Body of pancreas (tissue), 4 donors: ENCODE measurements around the gene DDX10. TPM values are rescaled to one million over a fixed set of nuclear protein-coding genes. Genes with fewer than 3 reads are reported as not detected.

Source experiments
- ATAC-seq: fragments of 150-250 bp; one replicate; pipeline ENCODE4 v1.9.1; 2016
- DNase-seq, 4 donors: peaks; one replicate each; pipeline ENCODE4 v3.0.0-alpha.2; 2019
- H3K27ac ChIP-seq, 4 donors: fragments of 200-600 bp; sonication (generic); 1 replicate in 3 of 4; 2 replicates in 1 of 4; pipeline versions ENCODE4 v1.5.1 to v1.6.1; 2016 to 2019; ENCODE audit warnings: mild to moderate bottlenecking in 1 of 4, mixed read lengths in 1 of 4, moderate library complexity in 1 of 4
- H3K27me3 ChIP-seq, 2 donors: fragments of 200-600 bp; sonication (generic); one replicate each; pipeline ENCODE4 v1.6.0; 2016; ENCODE audit warnings: mild to moderate bottlenecking in 1 of 2
- H3K36me3 ChIP-seq, 2 donors: fragments of 200-600 bp; sonication (generic); replicated peaks in 1 of 2; 2 replicates each; pipeline ENCODE4 v1.5.1; 2016; ENCODE audit warnings: low read depth in 2 of 2; ENCODE audit not compliant: insufficient read depth in 1 of 2
- H3K4me1 ChIP-seq: fragments of 200-600 bp; sonication (generic); one replicate; pipeline ENCODE4 v1.6.0; 2016
- H3K4me3 ChIP-seq, 2 donors: fragments of 200-600 bp; sonication (generic); 1 replicate in 1 of 2; 2 replicates in 1 of 2; pipeline ENCODE4 v1.5.1; 2016 to 2019
- H3K9me3 ChIP-seq, 3 donors: fragments of 200-600 bp; sonication (generic); 1 replicate in 2 of 3; 2 replicates in 1 of 3; pipeline ENCODE4 v1.5.1; 2016
- CTCF ChIP-seq, 7 experiments: fragments of 450-650 bp in 4 of 7; fragments of 200-600 bp in 3 of 7; sonication (generic) in 3 of 7; IDR thresholded peaks; one replicate each; pipeline ENCODE4 v1.5.1; 2016 to 2019; ENCODE audit warnings: antibody characterized with exemption in 7 of 7
- POLR2A ChIP-seq, 3 donors: fragments of 450-650 bp; IDR thresholded peaks; one replicate each; pipeline ENCODE4 v1.6.1; 2016; ENCODE audit warnings: antibody characterized with exemption in 3 of 3, mild to moderate bottlenecking in 2 of 3
- WGBS, 2 donors: methylation state at CpG; one replicate each; pipeline ENCODE4 v1.1.5; 2017; 5-methylcytosine and 5-hydroxymethylcytosine counted together
- intact Hi-C: fragments of 100-400 bp; cut with DNase I; formaldehyde crosslinking; loops from one replicate; pipeline ENCODE4 v1.15.1; 2023
- total RNA-seq, 2 donors: library from RNA; depleted of rRNA; stranded (reverse); fragments of >200 nt; gene quantifications; one replicate each; pipeline ENCODE4 v1.1.0, GENCODE V29; 2016

Gene DDX10
- total RNA-seq, 2 donors from 2014 or later = 11.7 to 18.5 TPM

GRCh38 chr11:108880510-108880909 lies 215.6 kb downstream of the DDX10 start:
- DNase-seq (no peak), ATAC-seq (no peak)
- H3K27ac ChIP-seq = no peak overlapping the region
- intact Hi-C loops = no loop called here
- no peaks in the 10 kb centered on the region for H3K36me3 ChIP-seq
- WGBS, 2 donors = 68 to 71% methylated on average over 5 of the region's 5 CpGs
- no peak overlapping the region for H3K4me3 ChIP-seq
- no peaks in the 10 kb centered on the region for H3K9me3 ChIP-seq
- no peaks in the 10 kb centered on the region for H3K4me1 ChIP-seq
- no peaks in the 10 kb centered on the region for H3K27me3 ChIP-seq
- TF ChIP-seq CTCF (IDR thresholded peaks at IDR 0.05) = no peak
- TF ChIP-seq POLR2A (IDR thresholded peaks at IDR 0.05) = no peak

- no peaks in the 10 kb centered on the region for H3K36me3 ChIP-seq
- no peak overlapping the region for H3K4me3 ChIP-seq
- no peak for DNase-seq
- no peak for ATAC-seq
- TF ChIP-seq POLR2A (IDR thresholded peaks at IDR 0.05) = no peak
- TF ChIP-seq CTCF (IDR thresholded peaks at IDR 0.05) = no peak
- no peaks in the 10 kb centered on the region for H3K4me1 ChIP-seq
- H3K9me3 ChIP-seq = no peaks in the 10 kb centered on the region
- H3K27me3 ChIP-seq = no peaks in the 10 kb centered on the region
- no peak overlapping the region for H3K27ac ChIP-seq
- intact Hi-C loops = no loop called here
Observed at GRCh38 chr11:108881131-108881530, 216.3 kb downstream of the DDX10 start.

GRCh38 chr11:108882211-108882831 lies 217.5 kb downstream of the DDX10 start:
- H3K4me3 ChIP-seq = no peak overlapping the region
- WGBS, 2 donors = 84 to 87% methylated on average over 5 of the region's 5 CpGs
- H3K4me1 ChIP-seq = no peaks in the 10 kb centered on the region
- no peaks in the 10 kb centered on the region for H3K27me3 ChIP-seq
- H3K36me3 ChIP-seq = no peaks in the 10 kb centered on the region
- no peak for DNase-seq
- H3K9me3 ChIP-seq = no peaks in the 10 kb centered on the region
- ATAC-seq = no peak
- intact Hi-C loops = no loop called here
- no peak overlapping the region for H3K27ac ChIP-seq
- TF ChIP-seq CTCF (IDR thresholded peaks at IDR 0.05) (no peak), POLR2A (IDR thresholded peaks at IDR 0.05) (no peak)

- no peak overlapping the region for H3K27ac ChIP-seq
- no peaks in the 10 kb centered on the region for H3K36me3 ChIP-seq
- TF ChIP-seq CTCF (IDR thresholded peaks at IDR 0.05) (no peak), POLR2A (IDR thresholded peaks at IDR 0.05) (no peak)
- no peaks in the 10 kb centered on the region for H3K27me3 ChIP-seq
- H3K9me3 ChIP-seq = no peaks in the 10 kb centered on the region
- no peak overlapping the region for H3K4me3 ChIP-seq
- WGBS, 2 donors = 73 to 75% methylated on average over 2 of the region's 2 CpGs
- intact Hi-C loops = no loop called here
- DNase-seq (no peak), ATAC-seq (no peak)
- no peaks in the 10 kb centered on the region for H3K4me1 ChIP-seq
Observed at GRCh38 chr11:108886005-108886659, 221.3 kb downstream of the DDX10 start.

- intact Hi-C loops = no loop called here
- H3K27ac ChIP-seq = no peak overlapping the region
- ATAC-seq (no peak), DNase-seq (no peak)
- no peak for TF ChIP-seq CTCF (IDR thresholded peaks at IDR 0.05)
- no peak for TF ChIP-seq POLR2A (IDR thresholded peaks at IDR 0.05)
- WGBS, 2 donors = 68 to 78% methylated on average over 2 of the region's 2 CpGs
- H3K9me3 ChIP-seq = no peaks in the 10 kb centered on the region
- no peaks in the 10 kb centered on the region for H3K27me3 ChIP-seq
- H3K4me3 ChIP-seq = no peak overlapping the region
- H3K36me3 ChIP-seq = no peaks in the 10 kb centered on the region
- H3K4me1 ChIP-seq = no peaks in the 10 kb centered on the region
Observed at GRCh38 chr11:108886660-108887009, 221.8 kb downstream of the DDX10 start.
